ENCODE data around the gene DAPK2.
"Not testable (repeated sequence)": the region's sequence is repeated elsewhere in the genome, so short reads cannot be mapped to it uniquely, and the experiment has no call there.

Gene DAPK2

DNA sequence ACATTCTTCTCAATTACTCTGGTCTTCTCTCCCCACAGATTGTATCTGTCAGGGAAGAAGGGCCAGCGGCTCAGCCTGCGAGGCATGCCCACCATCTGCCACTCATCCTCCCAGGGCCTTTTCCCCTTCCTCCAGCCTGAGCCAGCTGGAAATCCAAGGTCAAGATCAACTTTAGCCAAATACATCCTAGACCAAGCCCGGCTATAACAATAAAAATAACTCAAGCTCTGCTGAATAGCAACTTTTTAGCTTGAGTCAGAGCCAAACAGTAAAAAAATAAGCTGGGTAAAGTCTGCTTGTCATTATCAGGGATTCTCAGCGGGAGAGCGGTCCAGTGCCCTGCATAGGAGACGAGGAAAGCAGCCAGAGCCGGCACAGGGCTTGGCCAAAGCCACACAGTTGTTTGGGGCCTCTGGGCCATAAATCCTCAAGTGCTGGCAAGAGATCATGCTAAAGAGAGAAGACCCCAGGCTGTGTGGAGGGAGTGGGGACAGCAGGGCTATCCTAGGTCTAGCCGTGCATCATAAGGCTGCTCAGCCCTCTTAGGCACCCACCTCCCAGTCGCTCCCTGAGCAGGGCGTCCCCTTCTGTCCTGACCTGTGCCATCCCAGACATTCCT, 136.4 kb downstream of the DAPK2 start:
- peak; percentile 46 to 77 for DNase-seq

- DNase-seq: no peak
Measured at GRCh38 chr15:63908991-63909390, 137.3 kb downstream of the DAPK2 start.

DNA sequence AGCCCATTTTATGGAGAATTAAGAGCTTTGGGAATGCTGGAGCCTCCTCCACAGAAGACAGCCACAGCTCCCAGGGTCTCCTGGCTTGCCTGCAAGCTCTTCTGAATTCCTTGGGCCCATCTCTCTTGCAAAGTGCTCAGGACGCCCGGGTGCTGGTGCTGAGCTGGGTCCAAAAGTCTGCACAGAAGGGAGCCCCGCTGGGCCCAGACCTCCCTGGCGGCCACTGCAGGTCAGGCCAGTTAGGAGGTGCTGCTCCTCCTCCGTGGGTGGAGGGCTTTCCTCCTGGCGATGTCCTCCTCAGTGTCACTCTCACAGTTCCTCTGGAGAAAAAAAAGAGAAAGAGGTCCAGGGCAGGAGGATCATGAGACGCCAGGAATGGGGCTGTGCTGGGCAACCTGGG, 138.0 kb downstream of the DAPK2 start:
- DNase-seq: no peak

GRCh38 chr15:63907521-63907920, 138.8 kb downstream of the DAPK2 start:
- no peak for DNase-seq

DNA sequence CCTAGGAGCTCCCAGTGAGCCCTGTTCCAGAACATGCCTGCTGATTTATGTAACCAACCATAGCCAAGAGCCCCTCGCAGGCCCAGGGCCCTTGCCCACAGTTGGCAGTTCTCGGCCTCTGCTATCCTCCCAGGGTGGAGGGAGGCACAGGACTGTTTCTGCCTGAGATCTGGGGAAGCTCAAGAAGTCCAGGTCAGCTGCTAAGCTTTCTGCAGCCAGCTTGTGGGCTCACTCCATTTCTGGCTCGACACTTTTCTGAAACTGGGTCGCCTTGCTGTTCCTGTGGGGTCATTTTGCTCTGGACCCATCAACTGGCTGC, 140.1 kb downstream of the DAPK2 start:
- no peak for DNase-seq

DNA sequence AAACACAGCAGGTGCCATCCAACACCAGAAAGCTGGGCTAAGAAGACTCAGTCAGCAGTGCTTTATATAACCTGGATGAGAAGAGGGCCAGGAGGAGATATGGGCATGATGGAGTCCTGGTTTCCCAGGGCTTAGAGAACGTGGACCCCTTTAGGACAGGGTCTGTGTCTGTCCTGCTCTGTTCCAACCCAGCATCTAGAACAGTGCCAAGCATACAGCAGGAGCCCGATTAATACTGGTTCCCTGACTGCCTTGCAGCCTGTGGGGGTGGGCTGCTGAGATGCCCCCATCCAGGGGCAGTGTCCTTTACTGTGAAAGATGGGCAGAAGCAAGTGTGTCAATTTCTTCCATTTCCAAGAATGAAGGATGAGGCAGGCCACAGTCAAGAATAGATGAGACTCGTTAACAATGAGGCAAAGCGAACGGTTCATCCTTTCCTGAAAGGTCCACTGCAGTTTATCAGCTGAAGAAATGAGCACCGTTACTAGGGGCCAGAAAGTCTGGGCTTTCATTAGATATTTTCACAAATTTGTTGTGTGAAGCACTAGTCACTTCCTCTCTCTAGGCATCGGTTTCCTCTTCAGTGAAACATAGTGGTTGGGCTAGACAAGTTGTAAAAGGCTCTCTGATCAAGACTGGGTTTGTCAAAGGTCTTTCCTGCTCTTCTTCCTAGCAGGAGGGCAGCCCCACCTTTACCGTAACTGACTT, 140.6 kb downstream of the DAPK2 start:
- no peak for DNase-seq

DNA sequence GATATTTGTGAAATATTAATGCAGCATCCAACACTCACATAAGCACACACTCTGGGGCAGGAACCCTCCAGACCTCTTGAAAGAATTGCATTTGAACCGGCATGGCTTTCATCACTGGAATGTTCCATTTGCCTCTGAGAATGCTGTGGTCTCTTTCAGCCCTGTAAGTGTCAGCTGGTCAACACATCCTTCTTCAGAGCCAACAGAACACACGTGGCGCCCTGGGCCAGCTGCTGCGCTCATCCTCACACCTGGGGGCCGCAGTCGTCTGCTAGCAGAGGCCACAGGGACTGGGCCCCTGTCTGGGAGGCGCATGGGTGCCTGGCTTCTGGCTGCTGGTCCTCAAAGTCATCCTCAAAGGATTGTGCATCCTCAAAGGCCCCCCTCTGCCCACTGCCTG, 141.2 kb downstream of the DAPK2 start:
- peak in 1 of 2 experiments; percentile 20 for DNase-seq

- DNase-seq: no peak
Measured at GRCh38 chr15:63904042-63904441, 142.2 kb downstream of the DAPK2 start.

GRCh38 chr15:63902671-63903035, 143.6 kb downstream of the DAPK2 start:
- DNase-seq: no peak

DNA sequence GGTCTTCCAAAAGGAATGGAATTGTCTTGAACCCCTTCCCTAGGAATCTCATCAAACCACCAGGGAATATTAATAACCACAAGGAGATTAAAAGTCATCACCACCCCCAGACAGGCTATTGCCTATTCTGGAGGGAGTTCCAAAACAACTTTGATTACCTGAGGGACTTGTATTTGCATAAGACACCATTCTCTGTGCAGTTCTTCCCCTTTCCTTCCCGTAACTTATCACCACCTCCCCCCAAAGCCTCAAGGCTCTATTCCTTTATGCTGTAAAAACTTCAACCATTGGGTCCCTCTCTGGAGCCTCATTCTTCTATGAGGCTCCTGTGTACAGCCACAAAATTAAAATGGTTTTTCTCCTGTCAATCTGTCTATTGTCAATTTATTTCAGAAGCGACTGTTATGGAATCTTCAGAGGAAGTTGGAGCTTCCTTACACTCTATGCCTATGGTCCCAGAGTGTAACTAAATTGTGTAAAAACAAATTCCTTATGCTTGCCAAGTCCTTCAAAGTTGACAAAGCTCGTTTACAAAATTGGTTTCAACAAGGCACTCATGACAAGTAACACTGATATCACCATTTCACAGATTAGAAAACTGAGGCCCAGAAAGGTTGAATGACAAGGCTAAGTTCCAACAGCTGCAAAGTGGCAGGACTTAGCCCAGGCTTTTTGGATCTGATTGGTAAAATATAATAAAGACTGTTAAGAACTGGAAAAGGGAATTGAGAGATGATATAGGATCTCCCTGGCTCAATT, 144.2 kb downstream of the DAPK2 start:
- DNase-seq: no peak

GRCh38 chr15:63900306-63900705, 146.0 kb downstream of the DAPK2 start:
- DNase-seq: no peak

GRCh38 chr15:63899606-63900005, 146.7 kb downstream of the DAPK2 start:
- DNase-seq: not testable (repeated sequence)

GRCh38 chr15:63899193-63899592, 147.1 kb downstream of the DAPK2 start:
- DNase-seq: no peak

DNA sequence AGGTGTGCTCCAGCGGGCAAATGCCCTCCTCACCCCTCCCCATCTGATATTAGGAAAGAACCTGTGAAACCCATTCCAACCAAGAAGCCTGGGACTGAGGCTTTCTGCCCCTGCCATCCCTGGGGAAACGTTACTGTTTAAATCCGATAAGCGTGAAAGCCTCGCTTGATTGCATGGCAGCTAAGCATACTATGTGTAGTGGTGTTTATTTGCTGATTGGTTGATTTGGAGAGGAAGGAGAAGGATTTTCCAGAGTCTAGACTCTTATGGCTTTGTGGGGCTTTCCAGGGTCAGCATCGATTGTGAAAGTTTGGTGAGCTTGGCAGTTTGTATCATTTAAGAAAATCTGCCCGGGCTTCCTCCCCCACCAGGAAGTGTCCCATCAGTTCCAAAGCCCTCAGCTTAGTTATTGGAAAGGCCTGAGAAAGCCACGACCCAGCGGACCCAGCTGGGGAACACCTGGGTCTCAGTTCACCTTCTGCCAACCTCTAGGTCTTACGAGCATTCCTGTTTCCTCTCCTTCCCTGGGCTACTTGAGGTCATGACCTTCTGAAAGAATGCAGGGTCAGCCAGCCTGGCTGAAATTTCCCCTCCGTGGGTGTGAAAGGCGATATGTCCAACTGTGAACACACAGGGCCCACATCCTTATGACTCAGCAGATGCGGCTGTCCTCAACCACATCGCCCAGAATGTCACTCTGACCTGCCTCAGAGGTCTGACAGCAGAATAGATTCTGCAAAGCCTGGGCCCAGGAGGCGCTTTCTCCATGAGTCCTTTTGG, 149.8 kb downstream of the DAPK2 start:
- no peak for DNase-seq

DNA sequence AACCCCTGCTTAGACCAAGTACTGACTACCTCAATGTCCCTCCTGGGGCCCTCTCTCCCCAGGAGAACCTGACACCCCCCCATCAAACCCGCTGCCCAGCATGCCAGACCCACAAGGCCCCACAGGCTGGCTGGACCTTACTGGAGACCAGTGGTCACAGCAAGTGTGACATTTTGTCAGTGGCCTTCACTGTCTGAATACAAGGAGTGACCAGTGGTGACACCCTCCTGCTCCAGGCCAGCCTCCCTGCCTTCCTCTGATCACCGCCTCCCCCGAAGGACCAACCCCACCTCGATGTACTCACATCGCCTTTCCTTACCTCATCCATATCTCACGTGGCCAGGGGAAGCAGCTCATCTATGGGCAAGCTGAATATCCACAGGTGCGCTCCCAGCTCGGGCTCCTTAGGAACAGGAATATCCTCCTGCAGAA, 150.5 kb downstream of the DAPK2 start:
- no peak for DNase-seq

DNA sequence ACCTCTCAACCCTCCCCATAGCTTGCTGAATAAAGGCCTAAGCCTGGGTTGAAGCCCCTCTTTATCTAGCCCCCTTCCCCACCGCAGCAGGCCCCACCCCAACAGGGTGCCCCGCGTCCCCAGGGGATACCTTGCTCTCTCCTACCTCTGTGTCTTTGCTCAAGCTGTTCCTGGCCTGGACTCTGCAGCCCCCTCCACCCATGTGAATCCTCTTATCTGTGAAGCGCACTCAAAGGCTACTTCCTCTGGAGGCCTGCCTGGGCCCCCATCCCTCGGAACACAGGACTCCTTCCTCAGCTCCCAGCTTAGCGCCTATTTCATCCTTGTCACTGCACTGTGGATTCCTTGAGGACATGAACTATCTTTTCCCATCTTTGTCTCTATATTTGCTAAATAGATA, 151.1 kb downstream of the DAPK2 start:
- peak; percentile 43 to 69 for DNase-seq

DNA sequence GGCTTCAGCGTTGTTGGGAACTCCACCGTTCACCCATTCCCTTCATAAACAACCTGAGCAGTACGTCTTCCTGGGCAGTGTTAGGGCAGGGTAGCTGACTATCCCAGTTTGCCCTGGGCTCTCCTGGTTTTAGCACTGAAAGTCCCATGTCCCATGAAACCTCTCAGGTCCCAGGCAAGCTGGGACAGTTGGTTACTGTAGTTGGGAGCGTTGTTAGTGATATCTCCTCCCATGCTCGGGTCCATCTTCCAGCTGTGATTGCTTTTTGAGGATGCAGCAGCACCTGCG, 151.7 kb downstream of the DAPK2 start:
- DNase-seq: no peak

GRCh38 chr15:63893866-63894661, 152.2 kb downstream of the DAPK2 start:
- DNase-seq: no peak

GRCh38 chr15:63892794-63893441, 153.4 kb downstream of the DAPK2 start:
- DNase-seq: no peak

DNA sequence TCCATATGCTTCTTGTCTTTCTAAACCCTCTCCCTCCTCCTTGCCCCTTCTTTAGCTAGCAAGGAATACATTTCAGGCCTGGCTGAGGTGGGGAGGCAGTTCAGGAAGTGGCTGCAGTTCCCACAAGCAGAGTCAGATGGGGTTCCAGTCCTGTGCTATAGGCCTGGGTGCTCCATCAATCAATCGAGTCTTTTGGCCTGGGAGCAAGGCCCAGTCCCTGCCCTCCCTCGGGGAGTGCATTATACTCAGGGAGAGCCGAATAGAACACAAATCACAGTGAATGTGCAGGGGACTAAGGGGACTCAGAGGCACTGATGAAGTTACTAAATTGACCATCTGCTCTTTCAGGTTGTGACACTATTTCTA, 154.5 kb downstream of the DAPK2 start:
- DNase-seq: no peak

DNA sequence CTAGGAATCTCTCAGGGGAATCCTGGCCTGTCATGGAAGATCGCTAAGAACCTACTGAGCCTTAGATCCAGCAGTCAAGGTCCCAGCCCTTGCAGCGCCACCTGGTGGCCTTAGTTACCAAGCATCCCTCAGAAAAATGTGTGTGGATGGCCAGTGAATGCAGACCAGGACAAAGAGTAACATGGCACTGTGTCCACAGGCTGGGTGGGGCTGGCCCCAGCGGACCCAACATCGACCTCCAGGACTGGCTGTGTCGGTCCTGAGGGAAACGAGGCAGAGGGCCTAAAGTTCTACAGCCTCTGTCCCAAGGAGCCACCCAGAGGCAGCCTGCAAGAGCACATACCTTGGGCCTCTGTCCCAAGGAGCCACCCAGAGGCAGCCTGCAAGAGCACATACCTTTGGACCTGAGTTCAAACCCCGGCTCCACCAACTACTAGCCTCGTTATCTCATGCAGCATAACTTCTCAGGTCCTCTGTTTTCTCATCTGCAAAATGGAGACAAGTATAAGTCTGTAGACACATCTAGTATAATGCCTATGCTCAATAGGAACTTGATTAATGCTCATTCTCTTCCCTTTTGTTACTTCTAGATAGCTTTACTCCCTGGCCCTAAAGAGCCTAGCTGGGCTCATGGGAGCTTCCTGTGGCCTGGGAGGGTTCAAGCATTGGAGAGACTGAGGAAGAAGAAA, 155.1 kb downstream of the DAPK2 start:
- DNase-seq: peak; percentile 69 to 79

DNA sequence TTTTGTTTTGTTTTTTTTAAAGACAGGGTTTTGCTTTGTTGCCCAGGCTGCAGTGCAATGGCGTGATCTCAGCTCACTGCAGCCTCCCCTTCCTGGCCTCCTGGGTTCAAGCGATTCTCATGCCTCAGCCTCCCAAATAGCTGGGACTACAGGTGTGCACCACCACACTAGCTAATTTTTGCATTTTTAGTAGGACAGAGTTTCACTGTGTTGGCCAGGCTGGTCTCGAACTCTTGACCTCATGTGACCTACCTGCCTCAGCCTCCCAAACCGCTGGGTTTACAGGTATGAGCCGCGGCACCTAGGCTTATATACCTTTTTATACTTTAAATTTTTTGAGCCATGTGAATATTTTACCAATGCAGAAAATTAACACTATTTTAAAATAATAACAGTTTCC, 155.7 kb downstream of the DAPK2 start:
- DNase-seq: no peak

Data from NCI-H524 (cell line).